ENCODE data around the gene MAGI1.

MAGI1 gene

GRCh38 chr3:65974509-65974908, 64.2 kb downstream of the MAGI1 start:
- DNase-seq (ENCODE audit: low read depth in 3 of 3) = no peak

DNA sequence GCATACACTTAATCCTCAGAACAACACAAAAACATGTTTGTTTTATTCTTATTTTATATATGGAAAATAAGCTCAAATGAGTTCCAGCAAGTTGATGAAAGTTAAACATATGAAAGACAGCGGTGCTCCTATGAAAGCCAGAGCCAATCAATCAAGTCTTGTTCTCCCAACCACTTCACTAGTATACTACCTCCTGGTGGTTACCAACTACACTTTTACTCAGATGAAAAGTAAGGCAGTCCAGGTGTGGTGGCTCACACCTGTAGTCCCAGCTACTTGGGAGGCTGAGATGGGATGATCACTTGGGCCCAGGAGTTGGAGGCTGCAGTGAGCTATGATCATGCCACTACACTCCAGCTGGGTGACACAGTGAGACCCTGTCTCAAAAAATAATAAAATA, 66.0 kb downstream of the MAGI1 start:
- DNase-seq (ENCODE audit: low read depth in 3 of 3) = no peak

GRCh38 chr3:65971293-65972252, 67.1 kb downstream of the MAGI1 start:
- DNase-seq (ENCODE audit: low read depth in 3 of 3) = no peak

DNA sequence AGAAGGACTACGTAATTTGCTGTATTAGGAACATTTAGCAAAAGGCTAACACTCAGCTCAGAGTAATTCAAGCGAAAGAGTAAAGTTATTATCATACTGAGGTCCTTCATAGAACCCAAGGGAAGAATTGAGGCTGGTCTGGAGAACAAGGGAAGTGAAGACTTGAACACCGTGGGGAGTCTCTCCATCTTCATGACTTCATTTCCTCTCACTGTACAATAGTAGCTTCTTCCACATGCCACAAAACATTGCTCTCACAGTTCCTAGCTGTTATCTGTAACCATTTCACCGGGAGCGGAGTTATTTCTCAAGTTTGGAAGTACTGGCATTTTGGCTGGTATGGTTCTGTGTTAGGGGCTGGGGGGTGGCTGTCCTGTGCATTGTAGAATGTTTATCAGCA, 69.7 kb downstream of the MAGI1 start:
- DNase-seq (ENCODE audit: low read depth in 3 of 3) = no peak

- DNase-seq (ENCODE audit: low read depth in 3 of 3) = no peak
Measured at GRCh38 chr3:65967451-65967850, 71.3 kb downstream of the MAGI1 start.

- no peak for DNase-seq (ENCODE audit: low read depth in 3 of 3)
Measured at GRCh38 chr3:65964838-65965237, 73.9 kb downstream of the MAGI1 start.

DNA sequence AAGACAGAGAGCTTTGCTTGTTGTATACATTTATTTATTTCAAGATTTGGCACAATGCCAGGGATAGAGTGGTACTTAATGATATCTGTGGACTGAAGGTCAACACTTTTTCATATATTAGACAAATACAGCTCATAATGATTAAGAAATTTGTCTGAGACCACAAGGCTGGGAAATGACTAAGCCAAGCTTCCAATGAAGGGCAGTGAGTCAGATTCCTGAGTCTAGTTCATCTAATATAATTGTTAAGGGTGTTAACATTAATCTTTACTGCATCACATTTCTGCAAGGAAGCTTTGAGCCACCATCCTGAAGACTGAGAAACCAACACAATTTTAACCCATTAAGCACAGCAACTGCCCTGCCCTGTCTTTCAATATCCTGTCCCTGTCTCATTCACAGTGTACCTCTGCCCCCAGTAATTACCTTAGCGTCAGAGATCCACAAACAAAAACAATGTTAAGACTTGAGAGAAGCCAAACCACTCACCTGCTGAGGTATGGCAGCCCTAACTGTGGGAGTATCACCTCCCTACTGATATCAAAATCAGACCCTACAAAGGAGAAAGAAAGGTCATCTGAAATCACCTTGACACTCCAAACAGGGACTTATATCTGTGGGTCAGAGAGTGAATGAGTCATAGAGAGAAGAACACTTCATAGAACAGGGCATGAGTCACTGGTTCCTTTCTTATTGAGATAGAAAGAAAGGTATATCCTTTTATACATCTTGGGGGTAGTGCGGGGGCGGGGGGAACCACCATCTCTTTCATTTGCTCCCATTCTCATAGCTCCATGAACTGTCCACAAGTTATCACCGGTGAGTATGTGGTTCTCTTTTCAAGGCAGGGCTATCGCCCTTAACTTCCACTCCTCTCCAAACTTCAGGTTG, 74.7 kb downstream of the MAGI1 start:
- peak in 2 of 3 experiments; percentile 6 to 62 for DNase-seq (ENCODE audit: low read depth in 3 of 3)

DNA sequence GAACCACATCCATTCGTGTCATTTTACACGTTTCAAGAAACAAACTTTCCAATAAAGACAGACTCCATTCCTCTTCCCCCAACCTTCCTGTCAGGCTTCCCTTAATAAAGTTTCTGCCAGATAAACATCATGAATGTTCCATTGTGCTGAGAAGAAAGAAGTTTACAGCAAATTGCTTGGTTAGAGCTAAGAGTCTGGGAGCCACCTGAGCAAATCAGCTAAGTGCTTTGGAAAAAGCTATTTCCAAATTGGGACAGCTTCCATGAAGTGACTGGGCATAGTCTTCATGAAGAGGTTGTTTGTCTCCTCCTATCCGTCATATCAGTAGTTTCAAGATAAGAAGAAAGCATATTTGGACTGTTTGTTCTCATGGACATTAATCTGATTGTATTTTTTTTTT, 77.0 kb downstream of the MAGI1 start:
- no peak for DNase-seq (ENCODE audit: low read depth in 3 of 3)

GRCh38 chr3:65961128-65961527, 77.6 kb downstream of the MAGI1 start:
- DNase-seq (ENCODE audit: low read depth in 3 of 3) = no peak

DNA sequence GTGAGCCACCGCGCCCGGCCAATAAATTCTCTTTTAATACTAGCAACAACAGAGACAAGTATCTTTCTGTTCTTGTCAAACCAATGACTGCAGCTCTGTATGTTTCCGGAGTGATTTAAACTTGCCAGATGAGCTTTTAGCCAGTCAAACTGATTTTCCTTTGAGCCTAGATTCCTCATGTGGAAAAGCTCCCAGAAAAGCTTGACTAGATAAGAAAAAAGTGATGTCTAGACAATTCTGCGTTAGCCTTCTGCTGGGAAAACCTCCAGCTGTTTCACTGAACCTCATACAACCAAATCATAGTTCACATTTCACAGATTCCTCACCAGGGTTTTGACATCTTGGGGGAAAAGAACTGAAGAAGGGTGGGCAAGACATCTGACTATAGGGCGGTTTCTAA, 78.6 kb downstream of the MAGI1 start:
- no peak for DNase-seq (ENCODE audit: low read depth in 3 of 3)

DNA sequence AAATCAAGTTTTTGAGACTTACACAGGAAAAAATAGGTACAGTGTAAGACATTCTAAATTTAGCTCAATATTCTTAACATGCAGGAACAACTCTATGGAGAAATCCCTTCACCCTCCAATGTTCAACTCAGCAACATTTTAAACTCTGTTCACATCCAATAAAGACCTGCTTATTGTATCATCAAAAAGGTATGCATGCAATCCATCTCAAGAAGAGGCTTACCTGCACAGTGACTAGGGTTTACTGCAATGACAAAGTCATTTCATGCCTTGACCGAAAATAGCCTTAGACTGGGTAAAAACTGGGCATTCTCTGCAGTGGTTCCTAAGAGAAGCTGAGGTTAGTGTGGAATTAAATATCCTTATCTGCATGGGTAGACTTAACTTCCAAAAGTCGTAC, 80.5 kb downstream of the MAGI1 start:
- no peak for DNase-seq (ENCODE audit: low read depth in 3 of 3)

- no peak for DNase-seq (ENCODE audit: low read depth in 3 of 3)
Measured at GRCh38 chr3:65955792-65956477, 82.8 kb downstream of the MAGI1 start.

DNA sequence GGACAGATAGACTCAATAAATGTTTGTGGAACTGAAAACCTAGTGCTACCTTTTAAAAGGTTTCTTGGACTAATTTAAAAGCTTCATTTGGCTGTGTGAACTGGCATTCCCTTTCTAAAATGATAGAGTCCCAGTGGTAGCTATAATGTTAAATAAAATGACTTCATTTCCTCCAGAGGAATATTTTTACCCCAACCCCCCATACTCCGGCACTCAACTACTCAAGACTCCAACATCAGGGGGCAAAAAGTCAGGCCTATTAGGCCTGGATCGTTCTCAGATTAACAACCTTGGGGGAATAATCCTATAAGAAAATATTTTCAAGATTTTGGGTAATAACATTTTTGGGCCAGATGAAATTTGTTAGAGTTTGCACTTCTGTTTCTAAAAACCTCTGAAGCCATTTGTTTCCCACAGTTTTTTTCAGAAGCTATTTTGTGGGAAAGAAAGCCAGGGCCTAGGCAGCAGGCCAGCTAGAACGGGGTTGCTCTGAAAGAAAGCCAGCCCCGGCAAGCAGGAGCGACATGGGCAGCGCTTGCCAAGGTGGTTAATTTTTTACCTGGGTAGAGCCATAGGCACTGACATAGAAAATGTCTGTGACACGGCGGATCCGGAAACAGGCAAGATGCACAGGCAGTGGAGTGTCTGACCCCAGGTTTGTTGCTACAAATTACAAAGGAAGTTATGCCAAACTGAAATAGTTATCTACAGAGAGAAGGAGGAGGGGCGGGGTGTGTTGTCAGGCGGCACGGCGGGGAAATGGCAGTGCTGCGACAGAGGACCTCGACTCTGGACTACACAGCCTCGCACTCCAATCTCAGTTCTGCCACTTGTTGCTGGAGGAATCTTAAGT, 84.6 kb downstream of the MAGI1 start:
- no peak for DNase-seq (ENCODE audit: low read depth in 3 of 3)

DNA sequence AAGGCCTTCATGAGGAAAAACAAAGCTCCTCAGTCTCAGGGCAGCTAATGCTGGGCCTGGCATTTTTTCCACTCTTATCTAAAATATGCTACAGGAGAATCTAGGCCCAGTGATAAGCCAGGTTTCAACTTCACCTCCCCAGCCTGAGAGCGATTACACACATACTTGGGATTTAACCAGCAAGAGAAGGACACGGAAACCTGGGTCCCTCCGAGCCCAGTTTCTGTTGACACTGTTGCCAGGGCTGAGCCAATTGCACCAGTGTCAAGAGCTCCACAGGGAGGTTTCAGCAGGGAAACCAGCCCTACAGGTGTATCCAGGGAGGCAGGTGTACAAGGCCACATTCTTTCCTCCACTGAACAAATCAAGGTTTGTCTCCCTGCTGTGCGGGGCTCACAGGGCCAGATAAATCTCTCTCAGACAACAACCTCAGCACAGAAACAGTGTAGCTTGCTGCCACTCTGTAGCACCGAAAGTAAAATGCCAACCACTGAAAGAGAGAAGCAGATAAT, 85.4 kb downstream of the MAGI1 start:
- no peak for DNase-seq (ENCODE audit: low read depth in 3 of 3)

- DNase-seq (ENCODE audit: low read depth in 3 of 3) = no peak
Measured at GRCh38 chr3:65952842-65953241, 85.9 kb downstream of the MAGI1 start.

DNA sequence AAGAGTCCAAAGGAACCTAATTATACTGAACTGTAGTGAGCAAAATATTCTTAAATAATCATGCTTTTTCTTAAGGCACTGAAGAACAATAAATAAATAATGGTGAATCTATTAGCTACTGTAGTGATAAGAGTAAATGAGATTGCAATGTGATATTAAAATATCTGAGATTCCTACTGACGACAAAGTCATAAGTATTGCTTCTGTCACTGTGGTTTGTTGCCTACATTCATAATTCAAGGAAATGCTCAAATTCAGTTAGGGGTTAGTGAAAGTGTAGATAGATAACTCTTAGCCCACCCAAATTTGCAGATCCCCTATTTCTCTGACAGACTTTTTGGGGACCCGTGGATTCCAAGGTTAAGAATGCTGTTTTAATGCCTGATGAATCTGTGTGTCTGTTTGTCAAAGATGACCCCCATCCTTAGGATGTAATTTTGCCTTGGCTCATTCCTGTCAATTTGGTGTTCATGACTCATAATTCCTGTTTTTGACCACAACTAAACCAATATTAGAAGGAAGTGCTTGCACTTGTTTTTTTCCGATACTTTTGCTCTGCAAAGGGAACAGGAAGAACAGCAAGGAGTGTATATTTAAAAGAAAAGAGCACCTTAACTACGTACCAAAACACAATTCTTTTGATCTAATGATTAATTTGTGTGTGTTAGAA, 86.7 kb downstream of the MAGI1 start:
- no peak for DNase-seq (ENCODE audit: low read depth in 3 of 3)

- no peak for DNase-seq (ENCODE audit: low read depth in 3 of 3)
Measured at GRCh38 chr3:65950340-65951326, 88.1 kb downstream of the MAGI1 start.

- no peak for DNase-seq (ENCODE audit: low read depth in 3 of 3)
Measured at GRCh38 chr3:65948841-65949573, 89.7 kb downstream of the MAGI1 start.
